A673 (cell line): Measurements from ENCODE around the gene NCOA6. TPM values are rescaled to one million over a fixed set of nuclear protein-coding genes. Genes with fewer than 3 reads are reported as not detected.

ENCODE experiments used
- BruUV-seq: library from RNA; stranded (reverse); fragments of 400-500 nt; replicated peaks from 2 replicates; lab custom pipeline; 2021; lab: Mats Ljungman, UMichigan
- CTCF ChIA-PET: fragments of 300-600 bp; sonication (Branson Sonifier 250); formaldehyde crosslinking; loops from one replicate; lab custom pipeline; 2022; ENCODE audit warnings: antibody characterized with exemption; lab: Charles Lee
- POLR2A ChIA-PET: fragments of 300-600 bp; sonication (Branson Sonifier 250); formaldehyde crosslinking; loops from one replicate; lab custom pipeline; 2022; ENCODE audit warnings: antibody characterized with exemption; ENCODE audit not compliant: low non-redundant PET; lab: Charles Lee
- DNase-seq: peaks from one replicate; pipeline ENCODE4 v3.0.0-alpha.2; 2015; ENCODE audit warnings: low spot score
- H3K27ac ChIP-seq: fragments of 200-600 bp; sonication (generic); 2 replicates; pipeline ENCODE4 v1.5.1; 2016; ENCODE audit warnings: mixed run types, low read depth, mild to moderate bottlenecking, mixed read lengths, antibody characterized with exemption, low read length; ENCODE audit not compliant: poor library complexity, severe bottlenecking
- H3K27me3 ChIP-seq: fragments of 200-600 bp; sonication (generic); replicated peaks from 2 replicates; pipeline ENCODE4 v1.6.1; 2017; ENCODE audit warnings: mixed run types, low read depth, mild to moderate bottlenecking, mixed read lengths, antibody characterized with exemption, low read length; ENCODE audit not compliant: insufficient read depth, poor library complexity
- H3K36me3 ChIP-seq: fragments of 200-600 bp; sonication (generic); 2 replicates; pipeline ENCODE4 v1.6.1; 2016; ENCODE audit warnings: mixed run types, mild to moderate bottlenecking, mixed read lengths, antibody characterized with exemption, low read length; ENCODE audit not compliant: insufficient read depth, poor library complexity, severe bottlenecking
- H3K4me1 ChIP-seq: fragments of 200-600 bp; sonication (generic); 2 replicates; pipeline ENCODE4 v1.6.1; 2017; ENCODE audit warnings: mixed run types, mild to moderate bottlenecking, mixed read lengths, antibody characterized with exemption, low read length; ENCODE audit not compliant: insufficient read depth, poor library complexity, severe bottlenecking
- H3K4me3 ChIP-seq: fragments of 200-600 bp; sonication (generic); 2 replicates; pipeline ENCODE4 v1.5.1; 2016; ENCODE audit warnings: low read depth, mixed run types, mild to moderate bottlenecking, mixed read lengths, low read length; ENCODE audit not compliant: poor library complexity, severe bottlenecking
- H3K9me3 ChIP-seq: fragments of 200-600 bp; sonication (generic); 2 replicates; pipeline ENCODE4 v1.6.1; 2016; ENCODE audit warnings: mixed run types, low read depth, mild to moderate bottlenecking, mixed read lengths, antibody characterized with exemption, low read length; ENCODE audit not compliant: poor library complexity, severe bottlenecking
- EZH2 ChIP-seq: fragments of 200-600 bp; sonication (generic); IDR thresholded peaks from 2 replicates; pipeline ENCODE4 v1.6.1; 2017; ENCODE audit warnings: borderline replicate concordance, low read depth, mild to moderate bottlenecking, mixed read lengths, antibody characterized with exemption, low read length; ENCODE audit not compliant: poor library complexity, severe bottlenecking
- intact Hi-C: fragments of 100-400 bp; cut with micrococcal nuclease; formaldehyde crosslinking; loops from one replicate; pipeline ENCODE4 v1.10.0; 2022; ENCODE audit not compliant: unreplicated experiment
- total RNA-seq: library from RNA; stranded (reverse); gene quantifications from 2 replicates; pipeline ENCODE4 v1.2.3, GENCODE V29; 2021
- TF ChIP-seq, protein P1 (sequence below): fragments of 300-800, 200-600 bp; sonication (generic); conservative IDR thresholded peaks from 2 replicates; pipeline ENCODE4 v1.5.1; 2017; ENCODE audit warnings: low read depth, mild to moderate bottlenecking, antibody characterized with exemption, low read length, moderate library complexity, mixed read lengths

NCOA6 gene
- total RNA-seq, 1 experiment from 2014 or later: 39.9 TPM

DNA sequence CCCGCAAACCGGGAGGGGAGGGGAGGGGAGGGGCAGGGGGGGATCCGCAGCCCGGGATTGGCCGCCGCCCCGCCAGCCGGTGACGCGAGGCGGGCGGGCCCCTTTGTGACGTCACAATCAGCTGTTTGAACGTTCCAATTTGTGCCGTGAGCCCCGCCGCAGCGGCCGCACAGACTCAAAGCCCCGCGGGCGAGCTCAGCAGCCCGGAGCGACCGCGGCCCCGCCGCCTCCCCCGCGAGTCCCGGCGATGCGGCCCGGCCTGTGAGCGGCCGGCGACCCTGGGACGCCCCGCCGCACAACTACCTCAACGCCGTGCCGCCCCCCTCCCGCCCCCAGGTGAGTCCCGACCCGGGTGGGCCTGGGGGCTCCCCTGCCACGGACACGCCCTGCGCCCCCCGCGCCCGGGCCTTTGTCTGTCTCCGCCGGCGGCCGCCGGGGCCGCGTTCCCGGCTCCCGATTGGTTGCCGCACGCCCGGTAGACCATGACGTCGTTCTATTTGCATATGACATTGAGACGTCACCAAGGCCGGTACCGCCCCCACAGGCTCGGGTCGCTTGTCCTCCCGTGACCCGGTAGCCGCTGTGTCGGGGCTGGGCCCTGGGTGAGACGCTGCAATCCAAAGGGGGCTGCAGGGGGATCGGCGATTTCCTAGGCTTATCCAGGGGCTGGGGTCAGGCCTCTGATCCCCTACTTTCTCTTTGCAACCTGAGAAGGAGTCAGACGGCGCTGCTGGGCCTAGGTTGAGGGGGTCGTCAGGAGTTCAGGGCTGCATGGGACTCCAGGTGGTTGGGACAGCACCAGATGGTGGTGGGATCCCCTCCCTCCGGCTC is 121.1 kb downstream of the NCOA6 start, which contains the start of gene TP53INP2:
TP53INP2 (plus strand) TSS at position 168 of the 831 bp plus-strand sequence. CDS start 4,396 bp downstream, outside the sequence.
- Histone ChIP-seq H3K27ac (peak within 1 kb of the TSS; percentile 99), H3K36me3 (no peaks in the 10 kb centered on the region), H3K4me3 (peak within 1 kb of the TSS; percentile 81), H3K9me3 (no peaks in the 10 kb centered on the region), H3K4me1 (peaks cover 12% of the 10 kb centered on the region), H3K27me3 (no peaks in the 10 kb centered on the region)
- CTCF ChIA-PET: interaction anchor here (2.3 kb wide), 1 partner anchor 392 kb away, joined by 8 read pairs; no protein-coding TSS in a partner anchor
- intact Hi-C loops: loop anchor here (5.0 kb wide), 3 partner anchors 147 to 392 kb away; partner anchors contain the start of gene MAP1LC3A
- TF ChIP-seq EZH2: no peak
- TF ChIP-seq, protein P1, sequence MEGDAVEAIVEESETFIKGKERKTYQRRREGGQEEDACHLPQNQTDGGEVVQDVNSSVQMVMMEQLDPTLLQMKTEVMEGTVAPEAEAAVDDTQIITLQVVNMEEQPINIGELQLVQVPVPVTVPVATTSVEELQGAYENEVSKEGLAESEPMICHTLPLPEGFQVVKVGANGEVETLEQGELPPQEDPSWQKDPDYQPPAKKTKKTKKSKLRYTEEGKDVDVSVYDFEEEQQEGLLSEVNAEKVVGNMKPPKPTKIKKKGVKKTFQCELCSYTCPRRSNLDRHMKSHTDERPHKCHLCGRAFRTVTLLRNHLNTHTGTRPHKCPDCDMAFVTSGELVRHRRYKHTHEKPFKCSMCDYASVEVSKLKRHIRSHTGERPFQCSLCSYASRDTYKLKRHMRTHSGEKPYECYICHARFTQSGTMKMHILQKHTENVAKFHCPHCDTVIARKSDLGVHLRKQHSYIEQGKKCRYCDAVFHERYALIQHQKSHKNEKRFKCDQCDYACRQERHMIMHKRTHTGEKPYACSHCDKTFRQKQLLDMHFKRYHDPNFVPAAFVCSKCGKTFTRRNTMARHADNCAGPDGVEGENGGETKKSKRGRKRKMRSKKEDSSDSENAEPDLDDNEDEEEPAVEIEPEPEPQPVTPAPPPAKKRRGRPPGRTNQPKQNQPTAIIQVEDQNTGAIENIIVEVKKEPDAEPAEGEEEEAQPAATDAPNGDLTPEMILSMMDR: no peak
- no TSS peak for BruUV-seq
- POLR2A ChIA-PET: interaction anchor here (0.5 kb wide), 1 partner anchor 9 kb away, joined by 9 read pairs; no protein-coding TSS in a partner anchor
- DNase-seq: peak; percentile 90

DNA sequence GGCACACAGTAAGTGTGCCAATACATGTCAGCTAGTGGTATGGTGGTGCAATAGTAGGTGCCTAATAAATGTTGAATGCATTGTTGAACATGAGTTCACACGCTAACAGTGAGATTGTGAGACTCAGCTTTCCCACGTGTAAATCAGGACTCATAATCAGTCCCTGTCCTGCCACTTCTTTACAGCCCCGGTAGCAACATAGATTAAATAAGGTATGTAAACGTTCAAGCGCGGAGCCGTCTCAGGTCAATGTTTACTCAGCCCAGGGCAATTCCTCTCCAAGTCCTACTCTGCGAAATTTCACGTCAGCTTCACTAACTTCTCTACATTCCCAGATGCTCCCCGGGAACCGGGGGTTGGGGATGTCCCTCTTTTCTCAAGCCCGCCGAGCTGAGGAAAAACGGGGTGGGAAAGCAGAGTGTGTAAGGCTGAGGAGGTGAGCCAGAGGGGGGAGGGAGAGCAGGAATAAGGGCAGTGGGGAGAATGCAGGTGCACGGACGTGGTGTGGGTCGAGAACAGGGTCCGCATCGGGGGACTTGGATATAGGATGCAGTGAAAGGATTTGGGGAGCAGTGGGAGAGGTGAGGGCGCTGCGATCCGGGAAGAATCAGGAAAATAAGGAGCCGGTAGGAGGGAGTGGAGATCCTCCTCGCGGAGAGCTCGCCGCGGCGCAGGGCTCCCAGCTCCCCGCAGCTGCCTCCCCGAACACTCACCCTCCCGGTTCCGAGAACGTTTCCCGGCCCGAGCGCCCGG is 121.9 kb downstream of the NCOA6 start:
- TF ChIP-seq EZH2: no peak
- TF ChIP-seq, protein P1: no peak
- no peaks in the 10 kb centered on the region for H3K9me3 ChIP-seq
- POLR2A ChIA-PET: interaction anchor here (0.5 kb wide), 1 partner anchor 8 kb away, joined by 9 read pairs; no protein-coding TSS in a partner anchor
- peaks cover 10% of the 10 kb centered on the region for H3K4me1 ChIP-seq
- BruUV-seq: no TSS peak
- H3K27ac ChIP-seq: peak overlapping the region; percentile 99
- peak overlapping the region; percentile 81 for H3K4me3 ChIP-seq
- intact Hi-C loops: no loop called here
- DNase-seq: peak; percentile 37
- no peaks in the 10 kb centered on the region for H3K27me3 ChIP-seq
- H3K36me3 ChIP-seq: no peaks in the 10 kb centered on the region
- CTCF ChIA-PET: interaction anchor here (2.3 kb wide), 1 partner anchor 391 kb away, joined by 8 read pairs; no protein-coding TSS in a partner anchor

DNA sequence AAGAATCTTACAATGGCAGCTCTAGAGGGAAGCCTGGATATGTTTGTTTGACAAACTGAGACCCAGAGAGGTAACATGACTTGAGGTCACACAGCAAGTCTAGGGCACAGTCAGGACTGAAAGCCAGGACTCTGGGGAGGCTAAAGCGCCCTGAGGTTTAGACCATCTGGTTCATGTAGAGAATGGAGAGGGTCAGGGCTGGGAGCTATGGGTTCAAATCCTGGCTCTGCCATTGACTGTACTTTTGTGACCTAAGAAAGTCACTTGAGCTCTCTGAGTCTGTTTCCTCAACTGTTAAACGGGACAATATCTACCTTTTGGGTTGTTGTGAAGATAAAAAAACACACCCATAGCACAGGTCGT is 122.4 kb downstream of the NCOA6 start:
- H3K4me3 ChIP-seq: peak overlapping the region; percentile 81
- intact Hi-C loops: no loop called here
- no TSS peak for BruUV-seq
- ChIA-PET POLR2A (no interaction called here), CTCF (no interaction called here)
- no peak overlapping the region for H3K27ac ChIP-seq
- H3K9me3 ChIP-seq: no peaks in the 10 kb centered on the region
- no peak for DNase-seq
- no peak for TF ChIP-seq EZH2
- TF ChIP-seq, protein P1: no peak
- H3K36me3 ChIP-seq: no peaks in the 10 kb centered on the region
- no peaks in the 10 kb centered on the region for H3K27me3 ChIP-seq
- peaks cover 4% of the 10 kb centered on the region for H3K4me1 ChIP-seq
